Posterior cingulate gyrus (tissue), 11 donors: Measurements from ENCODE around the gene ZNF598.

ENCODE experiments used
- DNase-seq, 10 donors: peaks; one replicate each; pipeline versions ENCODE4 v3.0.0 to v3.0.0-alpha.2; 2020 to 2021; ENCODE audit warnings: mixed read lengths in 3 of 10
- intact Hi-C: fragments of 100-400 bp; cut with DNase I; formaldehyde crosslinking; loops from one replicate; pipeline ENCODE4 v1.15.1; 2023

ZNF598 gene

GRCh38 chr16:2009791-2010510, at the start of gene ZNF598:
Gene ZNF598 (minus strand): TSS chr16:2009821.
- intact Hi-C loops: no loop called here

GRCh38 chr16:2058872-2059271, 49.3 kb upstream of the ZNF598 start:
- intact Hi-C loops: no loop called here
- DNase-seq: no peak

More at GRCh38 chr16:2009791-2010510, at the start of gene ZNF598:
- peak; percentile 64 to 98 (median 83) for DNase-seq

- intact Hi-C loops: no loop called here
- DNase-seq: no peak
These were observed 48.8 kb upstream of the ZNF598 start for GRCh38 chr16:2058420-2058819.

GRCh38 chr16:2057438-2057837, 47.8 kb upstream of the ZNF598 start:
- intact Hi-C loops: no loop called here
- no peak for DNase-seq

- peak in 3 of 10 donors; percentile 14 to 62 (median 42) for DNase-seq
- intact Hi-C loops: loop anchor here (1.0 kb wide), 1 partner anchor 34 kb away; no protein-coding TSS in a partner anchor
These were observed 47.2 kb upstream of the ZNF598 start for GRCh38 chr16:2056681-2057407.

GRCh38 chr16:2056077-2056476, 46.5 kb upstream of the ZNF598 start:
- peak in 2 of 10 donors; percentile 25 to 54 for DNase-seq
- intact Hi-C loops: loop anchor here (1.0 kb wide), 1 partner anchor 33 kb away; no protein-coding TSS in a partner anchor

GRCh38 chr16:2054543-2055245, 45.1 kb upstream of the ZNF598 start:
- no peak for DNase-seq
- intact Hi-C loops: no loop called here

- intact Hi-C loops: no loop called here
- no peak for DNase-seq
These were observed 44.3 kb upstream of the ZNF598 start for GRCh38 chr16:2053897-2054296.

- intact Hi-C loops: no loop called here
- DNase-seq: no peak
These were observed 43.6 kb upstream of the ZNF598 start for GRCh38 chr16:2053211-2053610.

- intact Hi-C loops: no loop called here
These were observed 38.5 kb upstream of the ZNF598 start for GRCh38 chr16:2048116-2048543.

GRCh38 chr16:2047330-2048115, 37.9 kb upstream of the ZNF598 start, which contains the start of the genes NTHL1 and TSC2:
Gene NTHL1 (minus strand): TSS chr16:2047834. CDS start chr16:2047823, 11 bp downstream.
Gene TSC2 (plus strand): TSS chr16:2047985. CDS start chr16:2048616, 631 bp downstream.
- peak; percentile 98 to 100 (median 99) for DNase-seq
- intact Hi-C loops: no loop called here

More at GRCh38 chr16:2048116-2048543, 38.5 kb upstream of the ZNF598 start:
- DNase-seq: peak in 1 of 10 donors; percentile 89

- intact Hi-C loops: no loop called here
- DNase-seq: no peak
These were observed 37.3 kb upstream of the ZNF598 start for GRCh38 chr16:2046893-2047329.

GRCh38 chr16:2045965-2046892, 36.6 kb upstream of the ZNF598 start:
- no peak for DNase-seq
- intact Hi-C loops: no loop called here

GRCh38 chr16:2044541-2044940, 34.9 kb upstream of the ZNF598 start:
- DNase-seq: no peak
- intact Hi-C loops: no loop called here

- peak in 8 of 10 donors; percentile 46 to 95 (median 76) for DNase-seq
- intact Hi-C loops: no loop called here
These were observed 34.2 kb upstream of the ZNF598 start for GRCh38 chr16:2043667-2044451.

- intact Hi-C loops: no loop called here
- no peak for DNase-seq
These were observed 33.5 kb upstream of the ZNF598 start for GRCh38 chr16:2042986-2043666.

- DNase-seq: no peak
- intact Hi-C loops: no loop called here
These were observed 32.8 kb upstream of the ZNF598 start for GRCh38 chr16:2042171-2042985.
